Memory B cell (primary cell): ENCODE results near the gene AAK1.

ENCODE experiments used
- ATAC-seq: fragments of 150-1000 bp; cut with Tn5 transposase; 2 replicates; pipeline ENCODE4 v1.10.0; 2021; ENCODE audit warnings: low read depth, mild to moderate bottlenecking, moderate library complexity
- DNase-seq, 2 donors: peaks; one replicate each; pipeline ENCODE4 v3.0.0; 2022; ENCODE audit warnings: low spot score in 2 of 2
- H3K27ac Mint-ChIP-seq: one replicate; pipeline ENCODE4 v1.8.0; 2022; ENCODE audit warnings: mild to moderate bottlenecking, moderate library complexity, mixed read lengths
- H3K27me3 Mint-ChIP-seq: one replicate; pipeline ENCODE4 v1.8.0; 2022; ENCODE audit warnings: mixed read lengths
- H3K36me3 Mint-ChIP-seq: one replicate; pipeline ENCODE4 v1.8.0; 2022; ENCODE audit warnings: mild to moderate bottlenecking, mixed read lengths
- H3K4me1 Mint-ChIP-seq: one replicate; pipeline ENCODE4 v1.8.0; 2022; ENCODE audit warnings: mixed read lengths
- H3K4me3 Mint-ChIP-seq: one replicate; pipeline ENCODE4 v1.8.0; 2022; ENCODE audit warnings: mild to moderate bottlenecking, moderate library complexity, mixed read lengths
- H3K9me3 Mint-ChIP-seq: one replicate; pipeline ENCODE4 v1.8.0; 2022; ENCODE audit warnings: mixed read lengths

Gene AAK1

GRCh38 chr2:69469375-69469774 is 174.2 kb downstream of the AAK1 start:
- Mint-ChIP-seq H3K4me3 (no peak overlapping the region), H3K36me3 (no peaks in the 10 kb centered on the region), H3K4me1 (no peaks in the 10 kb centered on the region), H3K27ac (no peak overlapping the region), H3K9me3 (no peaks in the 10 kb centered on the region), H3K27me3 (peaks cover 2% of the 10 kb centered on the region)
- DNase-seq (no peak), ATAC-seq (no peak)

GRCh38 chr2:69466728-69467127 is 176.8 kb downstream of the AAK1 start:
- DNase-seq, result no peak
- Mint-ChIP-seq H3K36me3 (no peaks in the 10 kb centered on the region), H3K4me1 (no peaks in the 10 kb centered on the region), H3K9me3 (no peaks in the 10 kb centered on the region), H3K27me3 (peaks cover 2% of the 10 kb centered on the region), H3K27ac (no peak overlapping the region), H3K4me3 (no peak overlapping the region)
- ATAC-seq, result no peak

GRCh38 chr2:69465513-69466456 is 177.8 kb downstream of the AAK1 start:
- ATAC-seq (no peak), DNase-seq (no peak)
- peaks cover 2% of the 10 kb centered on the region for H3K27me3 Mint-ChIP-seq
- no peak overlapping the region for H3K27ac Mint-ChIP-seq
- no peaks in the 10 kb centered on the region for H3K4me1 Mint-ChIP-seq
- no peak overlapping the region for H3K4me3 Mint-ChIP-seq
- H3K9me3 Mint-ChIP-seq, result no peaks in the 10 kb centered on the region
- no peaks in the 10 kb centered on the region for H3K36me3 Mint-ChIP-seq

- Mint-ChIP-seq H3K36me3 (no peaks in the 10 kb centered on the region), H3K27ac (no peak overlapping the region), H3K9me3 (no peaks in the 10 kb centered on the region), H3K4me1 (no peaks in the 10 kb centered on the region), H3K27me3 (no peaks in the 10 kb centered on the region), H3K4me3 (no peak overlapping the region)
- no peak for ATAC-seq
- no peak for DNase-seq
Observed at GRCh38 chr2:69464575-69464974, 179.0 kb downstream of the AAK1 start.

GRCh38 chr2:69462780-69463179 is 180.8 kb downstream of the AAK1 start:
- Mint-ChIP-seq H3K4me1 (no peaks in the 10 kb centered on the region), H3K36me3 (no peaks in the 10 kb centered on the region), H3K27me3 (no peaks in the 10 kb centered on the region), H3K27ac (no peak overlapping the region), H3K4me3 (no peak overlapping the region), H3K9me3 (no peaks in the 10 kb centered on the region)
- DNase-seq, result no peak
- no peak for ATAC-seq

GRCh38 chr2:69461404-69461803 is 182.1 kb downstream of the AAK1 start:
- H3K27ac Mint-ChIP-seq, result no peak overlapping the region
- ATAC-seq (no peak), DNase-seq (no peak)
- H3K27me3 Mint-ChIP-seq, result peaks cover 4% of the 10 kb centered on the region
- no peaks in the 10 kb centered on the region for H3K9me3 Mint-ChIP-seq
- no peak overlapping the region for H3K4me3 Mint-ChIP-seq
- H3K4me1 Mint-ChIP-seq, result no peaks in the 10 kb centered on the region
- H3K36me3 Mint-ChIP-seq, result no peaks in the 10 kb centered on the region

- no peak for DNase-seq
- Mint-ChIP-seq H3K36me3 (no peaks in the 10 kb centered on the region), H3K9me3 (no peaks in the 10 kb centered on the region), H3K27ac (no peak overlapping the region), H3K27me3 (peaks cover 4% of the 10 kb centered on the region), H3K4me3 (no peak overlapping the region), H3K4me1 (no peaks in the 10 kb centered on the region)
- no peak for ATAC-seq
Observed at GRCh38 chr2:69459936-69460335, 183.6 kb downstream of the AAK1 start.

GRCh38 chr2:69456950-69457445 is 186.5 kb downstream of the AAK1 start:
- Mint-ChIP-seq H3K27ac (no peak overlapping the region), H3K36me3 (no peaks in the 10 kb centered on the region), H3K9me3 (no peaks in the 10 kb centered on the region), H3K4me1 (peaks cover 6% of the 10 kb centered on the region), H3K4me3 (no peak overlapping the region), H3K27me3 (peaks cover 4% of the 10 kb centered on the region)
- DNase-seq, result no peak
- no peak for ATAC-seq

GRCh38 chr2:69456154-69456553 is 187.4 kb downstream of the AAK1 start:
- H3K4me3 Mint-ChIP-seq, result no peak overlapping the region
- no peak for ATAC-seq
- no peak overlapping the region for H3K27ac Mint-ChIP-seq
- DNase-seq, result no peak
- no peaks in the 10 kb centered on the region for H3K9me3 Mint-ChIP-seq
- H3K36me3 Mint-ChIP-seq, result no peaks in the 10 kb centered on the region
- H3K27me3 Mint-ChIP-seq, result peaks cover 4% of the 10 kb centered on the region
- peaks cover 6% of the 10 kb centered on the region for H3K4me1 Mint-ChIP-seq

- DNase-seq (no peak), ATAC-seq (no peak)
- H3K4me3 Mint-ChIP-seq, result no peak overlapping the region
- no peak overlapping the region for H3K27ac Mint-ChIP-seq
- H3K4me1 Mint-ChIP-seq, result peaks cover 6% of the 10 kb centered on the region
- H3K9me3 Mint-ChIP-seq, result no peaks in the 10 kb centered on the region
- H3K36me3 Mint-ChIP-seq, result no peaks in the 10 kb centered on the region
- H3K27me3 Mint-ChIP-seq, result peaks cover 4% of the 10 kb centered on the region
Observed at GRCh38 chr2:69454976-69455375, 188.6 kb downstream of the AAK1 start.

GRCh38 chr2:69453475-69454129 is 189.9 kb downstream of the AAK1 start:
- Mint-ChIP-seq H3K36me3 (no peaks in the 10 kb centered on the region), H3K27me3 (peaks cover 4% of the 10 kb centered on the region), H3K27ac (no peak overlapping the region), H3K9me3 (no peaks in the 10 kb centered on the region), H3K4me3 (no peak overlapping the region), H3K4me1 (peaks cover 6% of the 10 kb centered on the region)
- ATAC-seq, result peak; percentile 52
- DNase-seq, result no peak

- H3K9me3 Mint-ChIP-seq, result no peaks in the 10 kb centered on the region
- peaks cover 6% of the 10 kb centered on the region for H3K4me1 Mint-ChIP-seq
- no peak overlapping the region for H3K27ac Mint-ChIP-seq
- H3K27me3 Mint-ChIP-seq, result peaks cover 10% of the 10 kb centered on the region
- ATAC-seq (no peak), DNase-seq (no peak)
- H3K4me3 Mint-ChIP-seq, result no peak overlapping the region
- H3K36me3 Mint-ChIP-seq, result no peaks in the 10 kb centered on the region
Observed at GRCh38 chr2:69452687-69453086, 190.9 kb downstream of the AAK1 start.

- DNase-seq, result no peak
- peaks cover 6% of the 10 kb centered on the region for H3K4me1 Mint-ChIP-seq
- H3K27ac Mint-ChIP-seq, result no peak overlapping the region
- no peaks in the 10 kb centered on the region for H3K9me3 Mint-ChIP-seq
- H3K36me3 Mint-ChIP-seq, result no peaks in the 10 kb centered on the region
- no peak for ATAC-seq
- no peak overlapping the region for H3K4me3 Mint-ChIP-seq
- peaks cover 10% of the 10 kb centered on the region for H3K27me3 Mint-ChIP-seq
Observed at GRCh38 chr2:69450735-69451416, 192.7 kb downstream of the AAK1 start.

GRCh38 chr2:69449906-69450305 is 193.6 kb downstream of the AAK1 start:
- Mint-ChIP-seq H3K4me1 (peaks cover 6% of the 10 kb centered on the region), H3K9me3 (no peaks in the 10 kb centered on the region), H3K36me3 (no peaks in the 10 kb centered on the region), H3K27me3 (peaks cover 10% of the 10 kb centered on the region), H3K4me3 (no peak overlapping the region), H3K27ac (no peak overlapping the region)
- ATAC-seq (no peak), DNase-seq (no peak)
